Common myeloid progenitor, CD34-positive (primary cell): Measurements from ENCODE around the gene C3.

Experiments used
- CTCF ChIA-PET: fragments of 350-600 bp; sonication (Branson Sonifier 250); formaldehyde crosslinking; loops from one replicate; lab custom pipeline; 2021; ENCODE audit warnings: antibody characterized with exemption; lab: Charles Lee
- POLR2A ChIA-PET: fragments of 350-600 bp; sonication (Branson Sonifier 250); formaldehyde crosslinking; loops from one replicate; lab custom pipeline; 2021; ENCODE audit warnings: antibody characterized with exemption; lab: Charles Lee
- DNase-seq, 3 donors: peaks; one replicate each; pipeline versions ENCODE4 v3.0.0 to v3.0.0-alpha.2; 2013
- H3K27ac ChIP-seq, 2 experiments: 1 replicate in 1 of 2; 2 replicates in 1 of 2; pipeline ENCODE4 v1.7.0; 2013; ENCODE audit warnings: inconsistent platforms in 2 of 2, low read length in 2 of 2, mild to moderate bottlenecking in 2 of 2, low read depth in 1 of 2, moderate library complexity in 1 of 2; ENCODE audit not compliant: severe bottlenecking in 2 of 2, insufficient read depth in 1 of 2, poor library complexity in 1 of 2
- H3K27me3 ChIP-seq, 5 experiments: replicated peaks in 2 of 5; 1 replicate in 3 of 5; 2 replicates in 2 of 5; pipeline versions ENCODE4 v1.6.1 to v1.7.0; 2013; ENCODE audit warnings: low read length in 4 of 5, mild to moderate bottlenecking in 2 of 5, moderate library complexity in 2 of 5, inconsistent platforms in 1 of 5; ENCODE audit not compliant: insufficient read depth in 5 of 5, control insufficient read depth in 4 of 5
- H3K36me3 ChIP-seq, 4 experiments: 1 replicate in 2 of 4; 2 replicates in 2 of 4; pipeline versions ENCODE4 v1.6.1 to v1.7.0; 2013; ENCODE audit warnings: low read length in 3 of 4, control low read depth in 1 of 4, mild to moderate bottlenecking in 1 of 4; ENCODE audit not compliant: control insufficient read depth in 4 of 4, insufficient read depth in 4 of 4
- H3K4me1 ChIP-seq, 4 experiments: 1 replicate in 3 of 4; 2 replicates in 1 of 4; pipeline versions ENCODE4 v1.6.1 to v1.7.1; 2013; ENCODE audit warnings: low read length in 3 of 4, mild to moderate bottlenecking in 3 of 4, control low read depth in 1 of 4, inconsistent platforms in 1 of 4, moderate library complexity in 1 of 4; ENCODE audit not compliant: control insufficient read depth in 4 of 4, insufficient read depth in 4 of 4; ENCODE audit errors: control extremely low read depth in 1 of 4
- H3K4me3 ChIP-seq, 7 experiments: 1 replicate in 4 of 7; 2 replicates in 3 of 7; pipeline versions ENCODE4 v1.5.1 to v1.7.0; 2013; ENCODE audit warnings: mild to moderate bottlenecking in 7 of 7, low read length in 6 of 7, moderate library complexity in 6 of 7, inconsistent platforms in 2 of 7, low read depth in 2 of 7, control low read depth in 1 of 7; ENCODE audit not compliant: insufficient read depth in 4 of 7, control insufficient read depth in 1 of 7; ENCODE audit errors: extremely low read depth in 1 of 7
- H3K9me3 ChIP-seq, 5 experiments: 1 replicate in 4 of 5; 2 replicates in 1 of 5; pipeline versions ENCODE4 v1.6.1 to v1.7.1; 2013; ENCODE audit warnings: low read length in 4 of 5, mild to moderate bottlenecking in 2 of 5, inconsistent platforms in 1 of 5, low read depth in 1 of 5, moderate library complexity in 1 of 5; ENCODE audit not compliant: control insufficient read depth in 4 of 5, insufficient read depth in 2 of 5; ENCODE audit errors: control extremely low read depth in 1 of 5
- WGBS: methylation state at CpG from one replicate; pipeline ENCODE4 v1.1.5; 2013; ENCODE audit not compliant: insufficient coverage; 5-methylcytosine and 5-hydroxymethylcytosine counted together

Gene C3

DNA sequence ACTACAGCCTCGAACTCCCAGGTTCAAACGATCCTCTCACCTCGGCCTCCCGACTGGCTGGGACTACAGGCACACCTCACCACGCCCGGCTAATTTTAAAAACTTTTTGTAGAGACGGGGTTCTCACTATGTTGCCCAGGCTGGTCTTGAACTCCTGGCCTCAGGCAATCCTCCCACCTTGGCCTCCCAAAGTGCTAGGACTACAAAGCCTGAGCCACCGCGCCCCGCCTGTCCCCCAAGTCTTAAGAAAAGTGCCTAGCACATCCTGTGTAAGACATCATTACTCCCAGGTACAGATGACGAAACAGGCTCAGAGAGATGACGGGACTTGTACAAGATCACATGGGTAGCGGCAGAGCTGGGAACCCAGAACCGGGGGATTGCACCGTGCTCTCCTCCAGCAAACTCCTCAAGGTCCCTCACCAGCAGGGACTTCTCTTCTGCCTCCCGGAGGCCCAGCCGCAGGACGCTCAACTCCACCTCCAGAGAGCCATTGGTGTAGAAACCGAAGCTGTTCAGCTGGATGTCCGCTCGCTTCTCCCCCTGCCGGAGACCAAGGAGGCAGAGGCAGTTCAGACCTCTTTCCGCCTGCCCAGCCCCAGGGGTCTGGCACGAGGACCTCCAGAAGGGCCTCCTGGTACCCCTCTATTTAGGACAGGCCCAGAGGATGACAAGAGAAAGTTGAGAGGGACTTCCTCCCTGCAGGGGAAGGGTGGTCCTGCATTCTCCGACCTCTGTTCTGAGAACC, 15.9 kb upstream of the C3 start:
- DNase-seq, result peak; percentile 86 to 91 (median 89)
- ChIA-PET CTCF (interaction anchor here (1.0 to 3.9 kb wide), 15 partner anchors 11 to 220 kb away, joined by 3 to 31 read pairs (median 5); partner anchors contain the start of gene VAV1), POLR2A (no interaction called here)
- H3K27ac ChIP-seq, result peak overlapping the region; percentile 95 to 98
- no peaks in the 10 kb centered on the region for H3K27me3 ChIP-seq
- H3K4me1 ChIP-seq, result peaks cover 5 to 53% (median 48%) of the 10 kb centered on the region in 4 experiments
- peaks cover 2 to 27% (median 14%) of the 10 kb centered on the region in 4 experiments for H3K36me3 ChIP-seq
- H3K4me3 ChIP-seq, result peak overlapping the region; percentile 77 to 93 (median 79)
- 27% methylated on average over 25 of the region's 25 CpGs for WGBS
- H3K9me3 ChIP-seq, result no peaks in the 10 kb centered on the region

DNA sequence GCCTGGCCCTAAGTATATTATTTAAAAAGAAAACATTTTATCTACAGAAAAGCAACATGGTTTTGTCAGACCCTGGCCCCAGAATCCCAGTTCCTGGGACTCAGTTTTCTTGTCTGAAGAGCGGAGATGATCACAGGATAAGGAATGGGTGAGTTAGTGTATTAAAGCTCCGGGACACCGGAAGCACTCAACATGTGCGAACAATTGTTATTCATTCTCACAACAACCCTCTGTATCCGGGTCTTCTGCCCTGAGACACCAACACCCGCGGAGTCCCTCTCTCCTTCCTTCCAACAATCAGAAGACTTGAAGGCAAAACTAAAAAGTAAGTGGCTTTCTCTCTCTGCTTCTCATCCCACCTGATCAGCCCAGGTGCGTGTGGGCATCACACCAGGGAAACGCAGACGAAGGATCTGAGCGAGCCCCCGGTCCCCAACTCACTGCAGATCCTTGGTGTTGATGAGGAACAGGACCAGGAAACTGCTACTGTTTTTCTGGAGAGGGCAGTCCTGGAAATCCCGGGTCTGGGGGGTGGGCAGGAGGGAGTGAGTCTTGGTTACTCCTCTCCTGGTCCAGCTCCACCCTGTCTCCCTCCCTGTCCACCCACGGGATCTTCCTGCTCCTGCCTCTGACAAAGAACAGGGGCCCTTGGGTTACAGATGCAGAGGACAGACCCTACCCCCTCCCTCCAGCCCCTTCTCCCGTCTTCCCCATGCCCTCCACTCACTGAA, 14.9 kb upstream of the C3 start:
- Histone ChIP-seq H3K27me3 (no peaks in the 10 kb centered on the region), H3K4me1 (peaks cover 5 to 43% (median 38%) of the 10 kb centered on the region in 4 experiments), H3K27ac (peak overlapping the region in 1 of 2 experiments; percentile 98), H3K4me3 (peak overlapping the region in 2 of 7 experiments; percentile 77 to 93), H3K36me3 (peaks cover 2 to 31% (median 14%) of the 10 kb centered on the region in 4 experiments), H3K9me3 (no peaks in the 10 kb centered on the region)
- WGBS, result 90% methylated on average over 13 of the region's 15 CpGs
- no peak for DNase-seq
- ChIA-PET CTCF (interaction anchor here (0.9 to 3.9 kb wide), 11 partner anchors 10 to 183 kb away, joined by 3 to 22 read pairs (median 4); partner anchors contain the start of gene VAV1), POLR2A (no interaction called here)

DNA sequence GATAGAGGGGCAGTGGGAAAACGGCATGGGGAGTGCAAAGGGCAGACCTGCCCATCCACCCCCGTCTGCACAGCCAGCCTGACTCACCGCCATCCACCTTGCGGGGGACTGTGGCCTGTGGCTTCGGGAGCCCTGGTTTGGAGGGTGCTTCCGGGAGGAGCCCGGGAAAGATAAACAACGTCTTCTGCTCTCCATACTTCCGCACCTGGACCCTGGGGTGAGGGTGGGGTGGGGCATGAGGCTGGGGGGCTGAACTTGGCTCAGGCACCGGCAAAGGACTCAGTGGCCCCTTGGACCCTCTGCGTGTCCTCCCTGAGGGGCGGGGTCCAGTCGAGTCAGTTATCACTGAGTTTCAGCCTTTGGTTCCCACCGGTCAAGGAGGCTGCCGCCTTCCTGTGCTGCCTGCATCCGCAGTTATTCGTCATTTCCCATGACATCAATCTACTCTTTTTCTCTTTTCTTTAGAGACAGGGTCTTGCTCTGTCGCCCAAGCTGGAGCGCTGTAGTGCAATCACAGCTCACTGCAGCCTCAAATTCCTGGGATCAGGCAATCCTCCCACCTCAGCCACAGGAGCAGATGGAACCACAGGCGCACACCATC, 13.7 kb upstream of the C3 start:
- CTCF ChIA-PET, result interaction anchor here (0.9 to 1.0 kb wide), 2 partner anchors 88 to 101 kb away, joined by 3 read pairs; no protein-coding TSS in a partner anchor
- peaks cover 2 to 31% (median 14%) of the 10 kb centered on the region in 4 experiments for H3K36me3 ChIP-seq
- no peaks in the 10 kb centered on the region for H3K9me3 ChIP-seq
- no peaks in the 10 kb centered on the region for H3K27me3 ChIP-seq
- no peak for DNase-seq
- POLR2A ChIA-PET, result no interaction called here
- WGBS, result 85% methylated on average over 14 of the region's 20 CpGs
- H3K4me1 ChIP-seq, result peaks cover 5 to 38% (median 30%) of the 10 kb centered on the region in 4 experiments
- H3K27ac ChIP-seq, result no peak overlapping the region
- no peak overlapping the region for H3K4me3 ChIP-seq

DNA sequence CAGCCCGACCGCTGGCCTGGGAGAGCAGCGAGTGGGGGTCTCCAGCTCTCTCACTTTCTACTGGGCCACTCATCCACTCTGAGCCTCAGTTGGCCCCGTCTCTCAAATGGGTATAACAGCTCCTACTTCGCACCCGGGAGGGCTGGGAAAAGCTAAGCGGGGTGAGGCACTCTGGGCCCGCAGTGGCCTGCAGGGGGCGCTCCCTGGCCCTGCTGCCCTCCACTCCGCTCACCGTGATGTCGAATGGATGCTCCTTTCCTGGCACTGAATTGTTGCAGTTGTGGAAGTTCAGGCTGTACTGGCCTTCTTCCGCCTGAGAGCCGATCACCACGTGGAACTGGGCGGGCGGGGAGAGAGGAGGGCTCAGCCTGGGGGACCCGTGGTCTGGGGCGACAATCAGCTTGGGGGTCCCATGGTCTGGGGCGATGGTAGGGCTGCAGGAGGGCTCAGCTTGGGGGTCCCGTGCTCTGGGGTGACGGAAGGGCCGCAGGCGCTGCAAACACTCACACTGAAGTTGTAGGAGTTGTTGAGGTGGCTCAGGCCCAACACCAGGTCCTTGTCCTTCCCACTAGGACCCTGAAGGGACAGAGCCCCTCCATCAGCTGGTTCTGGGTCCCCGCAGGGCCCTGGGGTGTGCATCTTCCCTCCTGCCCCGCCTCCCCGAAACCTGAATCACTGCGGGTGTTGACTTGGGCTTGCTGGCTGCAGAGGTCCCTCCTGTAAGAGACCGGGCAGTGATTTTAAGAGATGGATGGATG, 13.1 kb upstream of the C3 start:
- no peaks in the 10 kb centered on the region for H3K27me3 ChIP-seq
- CTCF ChIA-PET, result interaction anchor here (1.2 kb wide), 1 partner anchor 128 kb away, joined by 3 read pairs; no protein-coding TSS in a partner anchor

DNA sequence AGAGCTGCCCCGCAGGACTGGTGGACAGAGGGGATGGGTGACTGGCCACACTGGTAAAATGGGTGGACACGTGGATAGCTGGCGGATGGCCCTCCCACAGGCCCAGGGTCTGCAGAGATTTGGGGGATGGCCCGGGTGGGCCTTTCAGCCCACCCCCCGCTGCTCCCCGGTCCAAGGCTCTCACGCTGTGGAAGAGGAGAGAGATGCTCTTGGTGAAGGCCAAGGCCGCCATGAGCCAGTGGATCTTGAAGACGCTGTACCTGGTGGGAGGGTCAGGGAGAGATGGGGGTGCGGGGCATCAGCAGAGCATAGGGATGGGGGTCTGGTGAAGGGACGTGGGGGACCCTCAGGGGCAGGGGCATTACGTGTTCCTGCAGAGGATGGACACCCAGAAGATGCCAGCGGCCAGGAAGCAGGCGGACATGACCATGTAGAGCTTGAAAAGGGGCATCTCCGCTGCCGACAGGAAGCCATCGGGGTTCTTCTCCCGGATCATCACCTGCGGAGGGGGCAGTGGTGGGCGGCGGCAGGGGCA, 12.4 kb upstream of the C3 start:
- no peaks in the 10 kb centered on the region for H3K9me3 ChIP-seq
- peaks cover 1 to 38% (median 27%) of the 10 kb centered on the region in 4 experiments for H3K4me1 ChIP-seq
- H3K27me3 ChIP-seq, result no peaks in the 10 kb centered on the region
- ChIA-PET POLR2A (no interaction called here), CTCF (interaction anchor here (1.2 kb wide), 1 partner anchor 129 kb away, joined by 3 read pairs; no protein-coding TSS in a partner anchor)
- WGBS, result 95% methylated on average over 21 of the region's 21 CpGs
- no peak overlapping the region for H3K4me3 ChIP-seq
- peaks cover 2 to 31% (median 14%) of the 10 kb centered on the region in 4 experiments for H3K36me3 ChIP-seq
- no peak for DNase-seq
- H3K27ac ChIP-seq, result no peak overlapping the region

More for the DNA sequence above, 13.1 kb upstream of the C3 start:
- POLR2A ChIA-PET, result no interaction called here
- WGBS, result 97% methylated on average over 24 of the region's 29 CpGs
- Histone ChIP-seq H3K9me3 (no peaks in the 10 kb centered on the region), H3K27ac (no peak overlapping the region), H3K36me3 (peaks cover 2 to 31% (median 14%) of the 10 kb centered on the region in 4 experiments), H3K4me1 (peaks cover 5 to 38% (median 28%) of the 10 kb centered on the region in 4 experiments), H3K4me3 (no peak overlapping the region)
- no peak for DNase-seq

DNA sequence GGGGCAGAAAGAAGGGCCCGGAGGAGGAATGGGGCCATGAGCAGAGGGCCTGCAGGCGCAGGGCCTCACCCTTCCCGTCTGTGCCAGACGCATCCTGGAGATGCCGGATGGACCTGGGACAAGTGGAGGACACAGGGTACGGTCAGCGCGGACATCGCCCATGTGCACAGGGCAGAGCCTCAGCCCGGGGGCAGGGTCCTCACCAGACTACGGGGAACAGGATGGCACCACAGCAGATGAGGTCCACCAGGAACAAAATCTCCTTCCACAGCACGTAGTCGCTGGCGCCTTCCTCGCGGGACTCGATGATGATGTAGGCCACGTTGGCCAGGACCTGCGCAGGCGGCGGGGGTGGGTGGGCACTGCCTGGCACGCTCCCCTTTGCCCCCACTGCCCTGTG, 11.4 kb upstream of the C3 start:
- ChIA-PET CTCF (no interaction called here), POLR2A (no interaction called here)
- H3K36me3 ChIP-seq, result peaks cover 2 to 31% (median 14%) of the 10 kb centered on the region in 4 experiments
- WGBS, result 99% methylated on average over 22 of the region's 22 CpGs
- H3K27ac ChIP-seq, result no peak overlapping the region
- peaks cover 0 to 35% (median 25%) of the 10 kb centered on the region in 4 experiments for H3K4me1 ChIP-seq
- no peaks in the 10 kb centered on the region for H3K27me3 ChIP-seq
- DNase-seq, result no peak
- H3K9me3 ChIP-seq, result no peaks in the 10 kb centered on the region
- no peak overlapping the region for H3K4me3 ChIP-seq
